Measurements from ENCODE around the gene CD44.

- TF ChIP-seq CTCF (IDR thresholded peaks at IDR 0.05) = no peak
- no peak for TF ChIP-seq POLR2A (IDR thresholded peaks at IDR 0.05)
Measured at GRCh38 chr11:35225946-35226520, 87.1 kb downstream of the CD44 start.

Data from right lobe of liver (tissue), 4 donors.